Lower lobe of right lung (tissue), 2 donors: Measurements from ENCODE around the gene ZFP64. TPM values are rescaled to one million over a fixed set of nuclear protein-coding genes. Genes with fewer than 3 reads are reported as not detected.

Source experiments
- ATAC-seq, 2 donors: fragments of 200-7000 bp; cut with Tn5 transposase; one replicate each; pipeline ENCODE4 v1.9.1; 2020 to 2022; ENCODE audit warnings: mild to moderate bottlenecking in 2 of 2, moderate library complexity in 2 of 2
- DNase-seq: peaks from one replicate; pipeline ENCODE4 v3.0.0-alpha.2; 2020
- H3K27ac ChIP-seq: fragments of 200-600 bp; one replicate; pipeline ENCODE4 v1.8.0; 2022
- H3K27me3 ChIP-seq: fragments of 200-600 bp; one replicate; pipeline ENCODE4 v1.8.0; 2022; ENCODE audit warnings: low read depth
- H3K36me3 ChIP-seq: fragments of 200-600 bp; one replicate; pipeline ENCODE4 v1.8.0; 2022; ENCODE audit warnings: mild to moderate bottlenecking
- H3K4me1 ChIP-seq: fragments of 200-600 bp; one replicate; pipeline ENCODE4 v1.8.0; 2022
- H3K4me3 ChIP-seq: fragments of 200-600 bp; one replicate; pipeline ENCODE4 v1.8.0; 2022; ENCODE audit warnings: mild to moderate bottlenecking
- H3K9me3 ChIP-seq: fragments of 200-600 bp; one replicate; pipeline ENCODE4 v1.8.0; 2022
- CTCF ChIP-seq: fragments of 200-600 bp; IDR thresholded peaks from one replicate; pipeline ENCODE4 v1.8.0; 2022; ENCODE audit warnings: antibody characterized with exemption, mild to moderate bottlenecking
- intact Hi-C: fragments of 100-400 bp; cut with DNase I; formaldehyde crosslinking; loops from one replicate; pipeline ENCODE4 v1.11.0; 2022
- total RNA-seq: library from RNA; stranded (reverse); fragmentation: NEBNext Ultra II Directional; extraction: Animal tissue kit (Norgen Biotek cat#: 25700); gene quantifications from one replicate; pipeline ENCODE4 v1.2.1, GENCODE V29; 2021
- donor health status: DM: no; HTN: yes; CAD: no; lungs with severe emphysema.

The ZFP64 gene
- total RNA-seq, 1 donor from 2014 or later, result 12.8 TPM

GRCh38 chr20:52160621-52161204, 30.9 kb downstream of the ZFP64 start:
- H3K27me3 ChIP-seq, result no peaks in the 10 kb centered on the region
- no peak for DNase-seq
- intact Hi-C loops, result no loop called here
- H3K36me3 ChIP-seq, result peaks cover 85% of the 10 kb centered on the region
- H3K4me3 ChIP-seq, result no peak overlapping the region
- H3K27ac ChIP-seq, result no peak overlapping the region
- H3K9me3 ChIP-seq, result no peaks in the 10 kb centered on the region
- H3K4me1 ChIP-seq, result no peaks in the 10 kb centered on the region
- ATAC-seq, result no peak
- no peak for TF ChIP-seq CTCF

GRCh38 chr20:52160049-52160570, 31.5 kb downstream of the ZFP64 start:
- no peak for ATAC-seq
- Histone ChIP-seq H3K4me3 (no peak overlapping the region), H3K27me3 (no peaks in the 10 kb centered on the region), H3K36me3 (peaks cover 82% of the 10 kb centered on the region), H3K27ac (no peak overlapping the region), H3K4me1 (no peaks in the 10 kb centered on the region), H3K9me3 (no peaks in the 10 kb centered on the region)
- DNase-seq, result no peak
- intact Hi-C loops, result no loop called here
- TF ChIP-seq CTCF, result no peak

- Histone ChIP-seq H3K9me3 (no peaks in the 10 kb centered on the region), H3K27me3 (no peaks in the 10 kb centered on the region), H3K4me3 (no peak overlapping the region), H3K36me3 (peaks cover 61% of the 10 kb centered on the region), H3K4me1 (no peaks in the 10 kb centered on the region), H3K27ac (no peak overlapping the region)
- no peak for TF ChIP-seq CTCF
- ATAC-seq (no peak), DNase-seq (no peak)
- intact Hi-C loops, result no loop called here
Observed at GRCh38 chr20:52154575-52154974, 37.0 kb downstream of the ZFP64 start.

- no peak overlapping the region for H3K27ac ChIP-seq
- DNase-seq (no peak), ATAC-seq (no peak)
- intact Hi-C loops, result no loop called here
- no peaks in the 10 kb centered on the region for H3K9me3 ChIP-seq
- H3K27me3 ChIP-seq, result no peaks in the 10 kb centered on the region
- no peaks in the 10 kb centered on the region for H3K4me1 ChIP-seq
- no peak for TF ChIP-seq CTCF
- H3K4me3 ChIP-seq, result no peak overlapping the region
- H3K36me3 ChIP-seq, result peaks cover 55% of the 10 kb centered on the region
Observed at GRCh38 chr20:52153896-52154295, 37.7 kb downstream of the ZFP64 start.

- no peak for DNase-seq
- no peak for ATAC-seq
- Histone ChIP-seq H3K27ac (no peak overlapping the region), H3K36me3 (peaks cover 46% of the 10 kb centered on the region), H3K9me3 (no peaks in the 10 kb centered on the region), H3K4me1 (no peaks in the 10 kb centered on the region), H3K27me3 (no peaks in the 10 kb centered on the region), H3K4me3 (no peak overlapping the region)
- intact Hi-C loops, result no loop called here
- TF ChIP-seq CTCF, result no peak
Observed at GRCh38 chr20:52152921-52153320, 38.7 kb downstream of the ZFP64 start.
